PC-3 (cell line): ENCODE data around the gene TFEC.

Experiments
- CTCF ChIP-seq: fragments of 300-600 bp; sonication (generic); conservative IDR thresholded peaks from 2 replicates; pipeline ENCODE4 v1.5.1; 2017; ENCODE audit warnings: antibody characterized with exemption, low read depth, mild to moderate bottlenecking, low read length
- EZH2phosphoT487 ChIP-seq: fragments of 300-600 bp; sonication (generic); IDR thresholded peaks from 2 replicates; pipeline ENCODE4 v1.6.1; 2018; ENCODE audit warnings: mild to moderate bottlenecking, antibody characterized with exemption, low read length, borderline replicate concordance

- TF ChIP-seq EZH2phosphoT487 (no peak), CTCF (no peak)
These were observed 97.7 kb downstream of the TFEC start for GRCh38 chr7:115932880-115933279.
